Retinal pigment epithelial cell (primary cell): ENCODE results near the gene MCL1.

Source experiments
- DNase-seq: peaks from one replicate; pipeline ENCODE4 v3.0.0-alpha.2; 2010; ENCODE audit warnings: low read depth
- H3K4me3 ChIP-seq: 2 replicates; pipeline ENCODE4 v1.5.1; 2011; ENCODE audit warnings: mild to moderate bottlenecking, low read length, control low read depth, moderate library complexity
- CTCF ChIP-seq: conservative IDR thresholded peaks from 2 replicates; pipeline ENCODE4 v1.5.1; 2011; ENCODE audit warnings: low read depth, low read length, control low read depth, inconsistent platforms

Gene MCL1

GRCh38 chr1:150557065-150557600 lies 22.3 kb downstream of the MCL1 start:
- H3K4me3 ChIP-seq = no peak overlapping the region
- TF ChIP-seq CTCF = no peak
- DNase-seq = no peak

- no peak overlapping the region for H3K4me3 ChIP-seq
- DNase-seq = no peak
- TF ChIP-seq CTCF = no peak
Measured at GRCh38 chr1:150555971-150556865, 23.2 kb downstream of the MCL1 start.

- no peak overlapping the region for H3K4me3 ChIP-seq
- DNase-seq = no peak
- TF ChIP-seq CTCF = no peak
Measured at GRCh38 chr1:150555198-150555970, 24.0 kb downstream of the MCL1 start.

- no peak overlapping the region for H3K4me3 ChIP-seq
- no peak for TF ChIP-seq CTCF
- DNase-seq = no peak
Measured at GRCh38 chr1:150554086-150554452, 25.3 kb downstream of the MCL1 start.

GRCh38 chr1:150553392-150554085 lies 25.9 kb downstream of the MCL1 start:
- no peak overlapping the region for H3K4me3 ChIP-seq
- no peak for DNase-seq
- TF ChIP-seq CTCF = no peak

GRCh38 chr1:150552911-150553289 lies 26.5 kb downstream of the MCL1 start:
- no peak for DNase-seq
- no peak for TF ChIP-seq CTCF

More at GRCh38 chr1:150552911-150553289, 26.5 kb downstream of the MCL1 start:
- H3K4me3 ChIP-seq = no peak overlapping the region
